HEK293 (cell line): Measurements from ENCODE around the gene RAB11FIP3.
A peak's percentile ranks its signal among the peaks of the same experiment; 100 is the strongest.

ENCODE experiments used
- CTCF ChIA-PET: fragments of 350-600 bp; formaldehyde crosslinking; extraction: SDS; loops from one replicate; lab custom pipeline; 2021; ENCODE audit warnings: antibody characterized with exemption; lab: Yijun Ruan, JAX
- POLR2A ChIA-PET: fragments of 300-600 bp; formaldehyde crosslinking; extraction: SDS; loops from one replicate; lab custom pipeline; 2020; ENCODE audit warnings: antibody characterized with exemption, inconsistent platforms; lab: Yijun Ruan, JAX
- H3K27ac ChIP-seq: fragments of 200-500 bp; sonication (Bioruptor generic); 2 replicates; pipeline ENCODE4 v1.5.1; 2014; ENCODE audit warnings: low read depth, low read length, control low read depth, inconsistent platforms; ENCODE audit errors: extremely low read depth
- H3K36me3 ChIP-seq, 2 experiments: fragments of 200-500 bp in 1 of 2; sonication (Bioruptor generic) in 1 of 2; 1 replicate in 1 of 2; 2 replicates in 1 of 2; pipeline ENCODE4 v1.5.1; 2014 to 2017; ENCODE audit warnings: inconsistent platforms in 2 of 2, low read length in 2 of 2; ENCODE audit not compliant: control insufficient read depth in 2 of 2, insufficient read depth in 1 of 2
- H3K4me1 ChIP-seq: fragments of 200-500 bp; sonication (Bioruptor generic); 2 replicates; pipeline ENCODE4 v1.5.1; 2014; ENCODE audit warnings: mild to moderate bottlenecking, low read length, inconsistent platforms; ENCODE audit not compliant: control insufficient read depth, insufficient read depth
- H3K4me3 ChIP-seq: 2 replicates; pipeline ENCODE4 v1.5.1; 2011; ENCODE audit warnings: low read depth, mild to moderate bottlenecking, control low read depth, low read length, moderate library complexity
- H3K9me3 ChIP-seq: fragments of 200-500 bp; sonication (Bioruptor generic); 2 replicates; pipeline ENCODE4 v1.5.1; 2014; ENCODE audit warnings: low read depth, low read length, inconsistent platforms; ENCODE audit not compliant: control insufficient read depth, insufficient read depth
- BCL11B ChIP-seq: fragments of 450-650 bp; formaldehyde crosslinking; IDR thresholded peaks from 2 replicates; pipeline ENCODE4 v1.5.1; 2016; ENCODE audit warnings: low read depth, missing biosample characterization, missing genetic modification characterization
- KLF9 ChIP-seq: fragments of 450-650 bp; formaldehyde crosslinking; IDR thresholded peaks from 2 replicates; pipeline ENCODE4 v1.5.1; 2016; ENCODE audit warnings: missing biosample characterization, missing genetic modification characterization, low read depth
- PRDM10 ChIP-seq: fragments of 450-650 bp; formaldehyde crosslinking; IDR thresholded peaks from 2 replicates; pipeline ENCODE4 v1.5.1; 2016; ENCODE audit warnings: missing biosample characterization, missing genetic modification characterization
- PRDM2 ChIP-seq: fragments of 450-650 bp; formaldehyde crosslinking; IDR thresholded peaks from 2 replicates; pipeline ENCODE4 v1.5.1; 2016; ENCODE audit warnings: missing biosample characterization, missing genetic modification characterization, borderline replicate concordance
- ZIC2 ChIP-seq: fragments of 450-650 bp; formaldehyde crosslinking; IDR thresholded peaks from 2 replicates; pipeline ENCODE4 v1.5.1; 2016; ENCODE audit warnings: missing biosample characterization, missing genetic modification characterization
- ZNF184 ChIP-seq: fragments of 450-650 bp; IDR thresholded peaks from 2 replicates; pipeline ENCODE4 v1.5.1; 2018; ENCODE audit warnings: missing biosample characterization, mild to moderate bottlenecking, missing genetic modification characterization
- TF ChIP-seq, protein P1 (sequence below): fragments of 450-650 bp; formaldehyde crosslinking; IDR thresholded peaks from 2 replicates; pipeline ENCODE4 v1.5.1; 2016; ENCODE audit warnings: missing biosample characterization, missing genetic modification characterization, borderline replicate concordance
- TF ChIP-seq, protein P2 (sequence below): fragments of 450-650 bp; formaldehyde crosslinking; IDR thresholded peaks from 2 replicates; pipeline ENCODE4 v1.5.1; 2016; ENCODE audit warnings: missing biosample characterization, missing genetic modification characterization

RAB11FIP3 gene

GRCh38 chr16:556474-557173 is 131.2 kb downstream of the RAB11FIP3 start:
- ChIA-PET CTCF (no interaction called here), POLR2A (no interaction called here)
- H3K4me3 ChIP-seq, result no peak overlapping the region
- H3K4me1 ChIP-seq, result no peaks in the 10 kb centered on the region; the same call in 1 of the 2 replicates
- TF ChIP-seq PRDM2 (tag by site-specific recombination), result no peak
- no peak overlapping the region for H3K27ac ChIP-seq
- H3K36me3 ChIP-seq, result peaks cover 0 to 11% of the 10 kb centered on the region in 2 experiments; a peak in 1 of 3 replicates
- no peaks in the 10 kb centered on the region for H3K9me3 ChIP-seq

GRCh38 chr16:557463-558297 is 132.2 kb downstream of the RAB11FIP3 start:
- ChIA-PET CTCF (no interaction called here), POLR2A (interaction anchor here (1.0 kb wide), 1 partner anchor 15 kb away, joined by 3 read pairs; no protein-coding TSS in a partner anchor)
- Histone ChIP-seq H3K4me3 (no peak overlapping the region), H3K36me3 (peaks cover 0 to 2% of the 10 kb centered on the region in 2 experiments; a peak in 1 of 3 replicates), H3K27ac (no peak overlapping the region), H3K9me3 (no peaks in the 10 kb centered on the region), H3K4me1 (no peaks in the 10 kb centered on the region; the same call in 1 of the 2 replicates)
- TF ChIP-seq BCL11B (tag by site-specific recombination) (peak; percentile 9; the same call in 1 of the 2 replicates), KLF9 (tag by site-specific recombination) (no peak), PRDM10 (tag by site-specific recombination) (no peak), ZIC2 (peak; percentile 80), ZNF184 (no peak)
- TF ChIP-seq, protein P1, sequence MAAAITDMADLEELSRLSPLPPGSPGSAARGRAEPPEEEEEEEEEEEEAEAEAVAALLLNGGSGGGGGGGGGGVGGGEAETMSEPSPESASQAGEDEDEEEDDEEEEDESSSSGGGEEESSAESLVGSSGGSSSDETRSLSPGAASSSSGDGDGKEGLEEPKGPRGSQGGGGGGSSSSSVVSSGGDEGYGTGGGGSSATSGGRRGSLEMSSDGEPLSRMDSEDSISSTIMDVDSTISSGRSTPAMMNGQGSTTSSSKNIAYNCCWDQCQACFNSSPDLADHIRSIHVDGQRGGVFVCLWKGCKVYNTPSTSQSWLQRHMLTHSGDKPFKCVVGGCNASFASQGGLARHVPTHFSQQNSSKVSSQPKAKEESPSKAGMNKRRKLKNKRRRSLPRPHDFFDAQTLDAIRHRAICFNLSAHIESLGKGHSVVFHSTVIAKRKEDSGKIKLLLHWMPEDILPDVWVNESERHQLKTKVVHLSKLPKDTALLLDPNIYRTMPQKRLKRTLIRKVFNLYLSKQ (tag by site-specific recombination), result no peak
- TF ChIP-seq, protein P2, sequence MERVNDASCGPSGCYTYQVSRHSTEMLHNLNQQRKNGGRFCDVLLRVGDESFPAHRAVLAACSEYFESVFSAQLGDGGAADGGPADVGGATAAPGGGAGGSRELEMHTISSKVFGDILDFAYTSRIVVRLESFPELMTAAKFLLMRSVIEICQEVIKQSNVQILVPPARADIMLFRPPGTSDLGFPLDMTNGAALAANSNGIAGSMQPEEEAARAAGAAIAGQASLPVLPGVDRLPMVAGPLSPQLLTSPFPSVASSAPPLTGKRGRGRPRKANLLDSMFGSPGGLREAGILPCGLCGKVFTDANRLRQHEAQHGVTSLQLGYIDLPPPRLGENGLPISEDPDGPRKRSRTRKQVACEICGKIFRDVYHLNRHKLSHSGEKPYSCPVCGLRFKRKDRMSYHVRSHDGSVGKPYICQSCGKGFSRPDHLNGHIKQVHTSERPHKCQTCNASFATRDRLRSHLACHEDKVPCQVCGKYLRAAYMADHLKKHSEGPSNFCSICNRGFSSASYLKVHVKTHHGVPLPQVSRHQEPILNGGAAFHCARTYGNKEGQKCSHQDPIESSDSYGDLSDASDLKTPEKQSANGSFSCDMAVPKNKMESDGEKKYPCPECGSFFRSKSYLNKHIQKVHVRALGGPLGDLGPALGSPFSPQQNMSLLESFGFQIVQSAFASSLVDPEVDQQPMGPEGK (tag by site-specific recombination), result 0 out of 2 replicates have a peak, but pooled peaks have one; percentile 25
